GM12801 (cell line): ENCODE measurements around the gene ZNF724.

Experiments used
- CTCF ChIP-seq: IDR thresholded peaks from one replicate; pipeline ENCODE4 v1.5.1; 2011; ENCODE audit warnings: control low read depth; ENCODE audit not compliant: insufficient read length; ENCODE audit errors: extremely low read depth

ZNF724 gene

GRCh38 chr19:23273590-23274412 is 23.6 kb upstream of the ZNF724 start:
- no peak for TF ChIP-seq CTCF

GRCh38 chr19:23273022-23273589 is 22.9 kb upstream of the ZNF724 start:
- no peak for TF ChIP-seq CTCF

GRCh38 chr19:23263870-23264590 is 13.8 kb upstream of the ZNF724 start:
- no peak for TF ChIP-seq CTCF

GRCh38 chr19:23263396-23263795 is 13.2 kb upstream of the ZNF724 start:
- TF ChIP-seq CTCF, result no peak

GRCh38 chr19:23262920-23263319 is 12.7 kb upstream of the ZNF724 start:
- TF ChIP-seq CTCF, result no peak

- no peak for TF ChIP-seq CTCF
Observed at GRCh38 chr19:23261496-23262020, 11.4 kb upstream of the ZNF724 start.

- TF ChIP-seq CTCF, result no peak
Observed at GRCh38 chr19:23260956-23261355, 10.8 kb upstream of the ZNF724 start.
